Memory B cell (primary cell): ENCODE results near the gene AK9.
"Not testable (repeated sequence)": the region's sequence is repeated elsewhere in the genome, so short reads cannot be mapped to it uniquely, and the experiment has no call there.

Experiments
- ATAC-seq: fragments of 150-1000 bp; cut with Tn5 transposase; 2 replicates; pipeline ENCODE4 v1.10.0; 2021; ENCODE audit warnings: low read depth, mild to moderate bottlenecking, moderate library complexity
- DNase-seq, 2 donors: peaks; one replicate each; pipeline ENCODE4 v3.0.0; 2022; ENCODE audit warnings: low spot score in 2 of 2
- H3K27ac Mint-ChIP-seq: one replicate; pipeline ENCODE4 v1.8.0; 2022; ENCODE audit warnings: mild to moderate bottlenecking, moderate library complexity, mixed read lengths
- H3K27me3 Mint-ChIP-seq: one replicate; pipeline ENCODE4 v1.8.0; 2022; ENCODE audit warnings: mixed read lengths
- H3K36me3 Mint-ChIP-seq: one replicate; pipeline ENCODE4 v1.8.0; 2022; ENCODE audit warnings: mild to moderate bottlenecking, mixed read lengths
- H3K4me1 Mint-ChIP-seq: one replicate; pipeline ENCODE4 v1.8.0; 2022; ENCODE audit warnings: mixed read lengths
- H3K4me3 Mint-ChIP-seq: one replicate; pipeline ENCODE4 v1.8.0; 2022; ENCODE audit warnings: mild to moderate bottlenecking, moderate library complexity, mixed read lengths
- H3K9me3 Mint-ChIP-seq: one replicate; pipeline ENCODE4 v1.8.0; 2022; ENCODE audit warnings: mixed read lengths

AK9 gene

DNA sequence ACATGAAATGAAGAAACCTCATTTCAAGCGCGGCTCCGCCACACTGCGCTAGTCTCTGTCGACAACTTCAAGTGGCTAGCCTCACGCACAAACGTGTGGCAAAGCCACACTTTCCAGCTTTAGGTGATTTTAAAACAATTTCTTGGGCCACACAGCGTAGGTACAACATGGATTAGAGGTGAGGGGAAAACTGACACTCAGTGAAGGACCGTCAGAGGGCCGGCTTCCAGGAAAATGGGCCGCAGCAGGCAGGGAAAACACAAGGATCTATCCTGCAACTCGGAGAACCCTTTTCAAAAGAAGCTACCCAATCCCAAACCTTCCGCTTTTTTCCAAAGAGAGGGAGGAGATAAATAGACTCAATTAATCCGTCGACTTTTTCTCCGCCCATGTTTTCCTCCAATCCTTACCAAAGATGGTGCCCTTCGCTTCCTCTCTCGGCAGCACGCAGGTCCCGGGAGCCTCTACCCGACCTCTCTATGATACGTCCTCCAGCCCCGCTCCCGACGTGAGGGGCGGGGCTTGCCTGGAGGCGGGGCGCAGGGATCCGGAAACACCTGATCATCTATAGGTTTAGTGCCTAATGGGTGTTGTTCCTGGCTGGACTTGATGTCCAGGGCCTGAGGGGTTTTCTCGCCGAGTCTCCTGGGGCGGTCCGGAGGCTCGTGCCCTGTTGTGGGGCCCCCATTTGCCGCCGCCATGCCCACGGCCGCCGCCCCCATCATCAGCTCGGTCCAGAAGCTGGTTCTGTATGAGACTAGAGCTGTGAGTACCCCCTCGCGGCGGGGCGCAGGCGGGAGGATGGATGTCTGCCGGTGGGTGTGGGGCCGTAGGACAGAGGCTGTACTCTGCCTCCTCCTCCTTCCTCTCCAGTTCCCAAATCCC is at the start of gene AK9, which contains the start of gene FIG4:
Gene AK9, minus strand, starts transcription at position 466 of the 885 bp plus-strand sequence. CDS start 15,457 bp downstream, outside the sequence.
Gene FIG4, plus strand, starts transcription at position 560 of the 885 bp plus-strand sequence. Its CDS starts 140 bp downstream, at position 700.
- peak within 1 kb of the TSS; percentile 89 for H3K27ac Mint-ChIP-seq
- peak; percentile 85 for ATAC-seq
- peak; percentile 67 to 81 for DNase-seq
- H3K9me3 Mint-ChIP-seq = no peaks in the 10 kb centered on the region
- H3K4me1 Mint-ChIP-seq = peaks cover 23% of the 10 kb centered on the region
- no peaks in the 10 kb centered on the region for H3K27me3 Mint-ChIP-seq
- H3K36me3 Mint-ChIP-seq = peaks cover 4% of the 10 kb centered on the region
- H3K4me3 Mint-ChIP-seq = peak within 1 kb of the TSS; percentile 93

DNA sequence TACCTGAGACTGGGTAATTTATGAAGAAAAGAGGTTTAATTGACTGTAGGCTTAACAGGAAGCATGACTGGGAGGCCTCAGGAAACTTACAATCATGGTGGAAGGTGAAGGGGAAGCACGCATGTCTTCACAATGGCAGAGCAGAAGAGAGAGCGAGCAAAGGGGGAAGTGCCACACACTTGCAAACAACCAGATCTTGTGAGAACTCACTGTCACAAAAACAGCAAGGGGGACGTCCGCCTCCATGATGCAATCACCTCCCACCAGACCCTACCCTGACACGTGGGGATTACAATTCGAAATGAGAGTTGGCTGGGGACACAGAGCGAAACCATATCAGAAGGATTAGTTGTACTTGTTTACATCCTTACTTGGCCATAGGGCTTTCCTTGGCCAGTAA is 49.8 kb upstream of the AK9 start:
- peak overlapping the region; percentile 29 for H3K27ac Mint-ChIP-seq
- no peak for DNase-seq
- peaks cover 3% of the 10 kb centered on the region for H3K9me3 Mint-ChIP-seq
- peaks cover 11% of the 10 kb centered on the region for H3K4me1 Mint-ChIP-seq
- H3K27me3 Mint-ChIP-seq = no peaks in the 10 kb centered on the region
- no peak overlapping the region for H3K4me3 Mint-ChIP-seq
- no peak for ATAC-seq
- peaks cover 58% of the 10 kb centered on the region for H3K36me3 Mint-ChIP-seq

DNA sequence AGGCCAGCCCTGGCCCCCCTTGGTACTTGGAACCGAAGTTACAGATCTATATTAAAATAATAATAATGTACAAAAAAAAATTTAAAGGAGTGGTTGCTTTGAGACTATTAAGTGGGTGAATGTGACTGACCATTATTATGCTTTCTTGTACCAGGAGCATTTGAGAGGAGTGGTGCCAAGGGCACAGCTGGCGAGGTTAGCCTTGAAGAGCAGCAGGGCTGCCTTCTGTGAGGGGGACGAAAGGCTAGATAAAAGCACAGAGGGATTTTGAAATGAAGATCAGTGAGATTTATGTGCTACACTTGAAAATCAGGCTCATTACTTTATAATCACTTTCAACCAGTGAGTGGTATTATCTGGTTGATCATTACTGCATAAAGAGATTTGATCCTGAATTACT is 48.7 kb upstream of the AK9 start:
- Mint-ChIP-seq H3K4me1 (peaks cover 11% of the 10 kb centered on the region), H3K36me3 (peaks cover 55% of the 10 kb centered on the region), H3K9me3 (peaks cover 3% of the 10 kb centered on the region), H3K27me3 (no peaks in the 10 kb centered on the region), H3K4me3 (no peak overlapping the region), H3K27ac (no peak overlapping the region)
- DNase-seq (no peak), ATAC-seq (no peak)

DNA sequence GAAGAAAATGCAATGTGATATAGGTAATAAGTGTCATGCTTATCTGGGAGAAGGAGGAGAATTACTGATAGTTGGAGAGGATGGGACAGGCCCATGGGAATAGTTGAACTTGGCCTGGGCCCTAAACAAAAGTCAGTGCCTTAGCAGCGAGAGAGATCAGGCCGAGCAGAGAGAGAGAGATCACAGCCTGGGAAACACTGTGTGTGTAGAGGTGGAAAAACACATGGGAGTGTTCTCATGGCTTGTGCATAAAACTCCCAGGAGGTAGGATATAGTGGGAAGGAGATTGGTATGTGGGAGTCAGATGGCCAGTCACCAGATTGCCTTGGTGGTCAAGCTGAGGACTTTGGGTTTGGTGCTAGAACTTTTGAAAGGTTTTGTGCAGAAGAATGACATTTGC is 47.7 kb upstream of the AK9 start:
- Mint-ChIP-seq H3K9me3 (peaks cover 3% of the 10 kb centered on the region), H3K36me3 (peaks cover 49% of the 10 kb centered on the region), H3K4me3 (no peak overlapping the region), H3K4me1 (peaks cover 10% of the 10 kb centered on the region), H3K27ac (peak overlapping the region; percentile 10), H3K27me3 (no peaks in the 10 kb centered on the region)
- ATAC-seq = no peak
- no peak for DNase-seq

DNA sequence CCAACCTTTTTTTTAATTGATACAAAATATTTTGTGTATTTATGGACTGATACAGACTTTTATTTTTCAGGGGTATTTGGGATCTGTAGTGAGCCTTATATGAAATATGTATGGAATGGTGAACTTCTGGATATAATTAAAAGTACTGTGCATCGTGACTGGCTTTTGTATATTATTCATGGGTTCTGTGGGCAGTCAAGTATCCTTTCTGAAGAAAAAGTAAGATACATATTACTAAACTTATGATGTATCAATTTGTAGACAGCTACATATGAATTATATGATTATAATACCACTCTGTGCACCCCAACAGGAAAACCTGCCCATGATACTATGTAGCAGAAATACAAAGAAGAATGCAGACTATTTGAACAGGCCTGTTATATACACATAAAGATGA is 47.3 kb upstream of the AK9 start:
- H3K4me1 Mint-ChIP-seq = peaks cover 7% of the 10 kb centered on the region
- H3K4me3 Mint-ChIP-seq = no peak overlapping the region
- H3K27ac Mint-ChIP-seq = no peak overlapping the region
- H3K9me3 Mint-ChIP-seq = peaks cover 3% of the 10 kb centered on the region
- DNase-seq (no peak), ATAC-seq (no peak)
- H3K36me3 Mint-ChIP-seq = peaks cover 49% of the 10 kb centered on the region
- H3K27me3 Mint-ChIP-seq = no peaks in the 10 kb centered on the region

DNA sequence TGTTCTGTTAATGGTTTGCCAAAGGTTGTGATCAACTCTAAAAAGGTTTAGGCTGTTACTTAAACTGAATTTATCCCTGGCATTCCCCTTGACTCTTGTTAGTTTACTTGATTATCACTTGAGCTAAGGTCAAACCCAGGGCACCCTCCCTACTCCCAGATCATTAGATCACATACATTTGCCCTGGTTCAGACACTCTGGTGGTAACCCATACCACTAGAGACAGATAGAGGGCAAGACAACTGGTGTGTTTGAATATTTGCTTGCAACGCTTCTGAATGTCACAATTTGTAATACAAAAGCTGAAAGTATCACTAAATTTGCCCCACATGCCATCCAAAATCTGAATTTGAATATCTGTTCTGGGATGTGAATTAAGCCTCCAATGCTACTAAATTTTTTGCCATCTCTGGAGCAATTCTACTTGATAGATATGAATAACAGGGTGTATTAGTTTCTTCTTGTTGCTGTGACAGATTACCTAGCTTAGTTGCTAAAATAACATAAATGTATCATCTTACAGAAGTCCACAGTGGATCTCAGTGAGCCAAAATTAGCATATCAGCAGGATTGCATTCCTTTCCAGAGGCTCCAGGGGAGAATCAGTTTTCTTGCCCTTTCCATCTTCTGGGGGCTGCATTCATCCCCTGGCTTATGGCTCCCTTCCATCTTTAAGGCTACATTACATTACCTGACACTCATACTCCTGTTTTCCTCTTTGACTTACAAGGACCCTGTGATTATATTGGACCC is 45.4 kb upstream of the AK9 start:
- Mint-ChIP-seq H3K27ac (no peak overlapping the region), H3K27me3 (no peaks in the 10 kb centered on the region), H3K36me3 (peaks cover 49% of the 10 kb centered on the region), H3K9me3 (peaks cover 3% of the 10 kb centered on the region), H3K4me1 (peaks cover 3% of the 10 kb centered on the region), H3K4me3 (no peak overlapping the region)
- ATAC-seq (no peak), DNase-seq (no peak)

DNA sequence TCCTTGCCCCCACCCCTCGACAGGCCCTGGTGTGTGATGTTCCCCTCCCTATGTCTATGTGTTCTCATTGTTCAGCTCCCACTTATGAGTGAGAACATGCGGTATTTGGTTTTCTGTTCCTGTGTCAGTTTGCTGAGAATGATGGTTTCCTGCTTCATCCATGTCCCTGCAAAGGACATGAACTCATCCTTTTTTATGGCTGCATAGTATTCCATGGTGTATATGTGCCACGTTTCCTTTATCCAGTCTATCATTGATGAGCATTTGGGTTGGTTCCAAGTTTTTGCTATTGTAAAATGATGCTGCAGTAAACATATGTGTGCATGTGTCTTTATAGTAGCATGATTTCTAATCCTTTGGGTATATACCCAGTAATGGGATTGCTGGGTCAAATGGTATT is 34.2 kb upstream of the AK9 start:
- not testable (repeated sequence) for H3K27ac Mint-ChIP-seq, H3K9me3 Mint-ChIP-seq, H3K4me3 Mint-ChIP-seq, ATAC-seq, H3K4me1 Mint-ChIP-seq, DNase-seq, H3K27me3 Mint-ChIP-seq
- peaks cover 56% of the 10 kb centered on the region for H3K36me3 Mint-ChIP-seq

DNA sequence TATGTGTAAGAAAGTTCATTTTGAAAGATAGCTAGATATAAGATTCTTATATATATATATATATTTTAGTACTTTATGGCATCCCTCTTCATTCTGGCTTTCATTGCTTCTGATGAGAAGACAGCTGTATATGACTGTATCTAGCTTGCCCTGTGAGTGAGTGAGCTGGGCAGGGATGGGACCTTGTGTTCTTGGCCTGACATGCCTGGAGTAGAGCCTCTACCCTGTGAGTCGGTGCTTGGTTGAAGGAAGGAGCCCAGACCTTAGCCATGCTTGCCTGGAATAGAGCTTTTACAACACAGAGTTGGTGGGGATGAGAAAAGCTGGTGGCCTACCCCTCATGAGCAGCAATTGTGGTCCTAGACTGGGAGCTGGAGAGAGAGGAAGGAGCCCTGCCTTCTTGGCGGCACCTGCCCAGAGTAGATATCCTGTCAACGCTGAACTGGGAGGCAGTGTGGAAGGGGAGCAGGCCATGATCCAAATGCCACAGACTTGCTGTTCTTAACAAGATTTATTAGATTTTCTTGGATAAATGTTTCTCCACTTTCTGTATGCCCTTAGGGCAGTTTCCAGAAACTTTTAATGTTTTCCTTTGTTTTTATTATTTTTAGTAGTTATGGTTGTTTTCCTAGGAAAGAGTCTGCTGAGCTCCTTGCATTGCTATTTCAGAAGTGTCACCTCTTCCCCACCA is 31.7 kb upstream of the AK9 start:
- peaks cover 56% of the 10 kb centered on the region for H3K36me3 Mint-ChIP-seq
- H3K27me3 Mint-ChIP-seq = no peaks in the 10 kb centered on the region
- H3K9me3 Mint-ChIP-seq = peaks cover 2% of the 10 kb centered on the region
- H3K4me3 Mint-ChIP-seq = no peak overlapping the region
- DNase-seq = no peak
- peaks cover 9% of the 10 kb centered on the region for H3K4me1 Mint-ChIP-seq
- ATAC-seq = no peak
- H3K27ac Mint-ChIP-seq = no peak overlapping the region

DNA sequence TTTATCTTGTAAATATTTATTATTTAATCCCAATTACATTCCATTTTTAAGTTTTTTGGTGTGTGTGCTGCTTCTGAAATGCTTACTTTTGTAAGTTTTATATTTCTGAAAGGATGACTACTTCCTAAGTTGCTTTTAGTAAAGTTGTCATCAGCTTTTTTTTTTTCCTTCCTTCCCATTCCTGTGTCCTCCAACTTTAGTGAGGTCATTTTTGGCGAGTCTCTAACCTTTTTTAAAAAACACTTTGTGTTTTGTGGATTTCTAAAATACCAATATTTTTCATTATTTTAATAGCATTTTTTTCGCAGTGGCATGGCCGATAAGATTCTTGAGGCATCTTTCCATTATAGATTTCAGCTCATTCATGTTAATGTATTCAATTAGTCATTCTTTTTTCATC is 31.0 kb upstream of the AK9 start:
- ATAC-seq = no peak
- DNase-seq = no peak
- no peak overlapping the region for H3K27ac Mint-ChIP-seq
- H3K9me3 Mint-ChIP-seq = peaks cover 2% of the 10 kb centered on the region
- H3K27me3 Mint-ChIP-seq = no peaks in the 10 kb centered on the region
- H3K36me3 Mint-ChIP-seq = peaks cover 56% of the 10 kb centered on the region
- no peak overlapping the region for H3K4me3 Mint-ChIP-seq
- H3K4me1 Mint-ChIP-seq = peaks cover 14% of the 10 kb centered on the region

DNA sequence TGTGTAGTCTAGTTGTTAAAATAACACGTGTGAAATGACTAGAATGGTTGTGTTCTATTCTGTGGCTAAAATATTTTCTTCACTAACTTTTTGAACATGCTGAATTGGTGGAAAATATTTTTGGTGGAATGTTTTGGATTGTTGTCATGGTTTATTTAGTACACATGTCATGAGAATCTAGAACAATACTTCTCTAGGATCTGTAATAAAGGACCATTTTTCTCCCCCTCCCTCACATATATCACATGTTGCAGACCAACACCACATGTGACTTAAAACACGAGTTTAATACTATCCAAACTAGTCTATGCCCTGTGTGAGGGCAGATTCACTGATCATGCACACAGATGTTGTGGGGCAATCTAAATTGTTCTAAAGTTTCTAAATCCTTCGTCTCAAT is 29.3 kb upstream of the AK9 start:
- Mint-ChIP-seq H3K4me3 (no peak overlapping the region), H3K36me3 (peaks cover 44% of the 10 kb centered on the region), H3K9me3 (peaks cover 2% of the 10 kb centered on the region), H3K27me3 (no peaks in the 10 kb centered on the region), H3K27ac (peak overlapping the region; percentile 72), H3K4me1 (peaks cover 14% of the 10 kb centered on the region)
- no peak for DNase-seq
- no peak for ATAC-seq

DNA sequence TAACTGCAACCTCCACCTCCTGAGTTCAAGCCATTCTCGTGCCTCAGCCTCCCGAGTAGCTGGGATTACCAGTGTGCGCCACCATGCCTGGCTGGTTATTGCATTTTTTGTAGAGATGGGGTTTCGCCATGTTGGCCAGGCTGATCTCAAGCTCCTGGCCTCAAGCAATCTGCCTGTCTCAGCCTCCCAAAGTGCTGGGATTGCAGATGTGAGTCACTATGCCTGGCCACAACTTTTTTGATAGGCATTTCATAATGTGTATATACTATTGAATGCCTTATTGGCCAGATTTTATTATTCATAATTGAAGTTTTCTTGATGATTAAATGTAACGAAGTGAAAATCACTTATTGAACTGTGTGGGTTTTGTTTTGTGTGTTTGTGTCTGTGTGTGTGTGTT is 28.0 kb upstream of the AK9 start:
- Mint-ChIP-seq H3K9me3 (no peaks in the 10 kb centered on the region), H3K36me3 (peaks cover 36% of the 10 kb centered on the region), H3K4me1 (peaks cover 15% of the 10 kb centered on the region), H3K4me3 (no peak overlapping the region), H3K27ac (no peak overlapping the region), H3K27me3 (no peaks in the 10 kb centered on the region)
- DNase-seq = no peak
- ATAC-seq = no peak

DNA sequence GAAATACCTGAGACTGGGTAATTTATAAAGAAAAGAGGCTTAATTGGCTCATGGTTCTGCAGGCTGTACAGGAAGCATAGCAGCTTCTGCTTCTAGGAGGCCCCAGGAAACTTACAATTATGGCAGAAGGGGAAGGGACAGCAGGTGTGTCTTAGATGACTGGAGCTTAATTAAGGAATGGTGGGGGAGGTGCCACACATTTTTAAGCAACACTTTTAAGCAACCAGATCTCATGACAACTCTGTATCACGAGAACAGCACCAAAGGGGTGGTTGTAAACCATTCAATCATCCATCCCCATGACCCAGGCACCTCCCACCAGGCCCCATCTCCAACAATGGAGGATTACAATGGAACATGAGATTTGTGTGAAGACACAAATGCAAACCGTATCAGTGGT is 27.0 kb upstream of the AK9 start:
- no peak overlapping the region for H3K27ac Mint-ChIP-seq
- H3K27me3 Mint-ChIP-seq = no peaks in the 10 kb centered on the region
- ATAC-seq (no peak), DNase-seq (no peak)
- no peak overlapping the region for H3K4me3 Mint-ChIP-seq
- peaks cover 17% of the 10 kb centered on the region for H3K4me1 Mint-ChIP-seq
- no peaks in the 10 kb centered on the region for H3K9me3 Mint-ChIP-seq
- H3K36me3 Mint-ChIP-seq = peaks cover 31% of the 10 kb centered on the region

DNA sequence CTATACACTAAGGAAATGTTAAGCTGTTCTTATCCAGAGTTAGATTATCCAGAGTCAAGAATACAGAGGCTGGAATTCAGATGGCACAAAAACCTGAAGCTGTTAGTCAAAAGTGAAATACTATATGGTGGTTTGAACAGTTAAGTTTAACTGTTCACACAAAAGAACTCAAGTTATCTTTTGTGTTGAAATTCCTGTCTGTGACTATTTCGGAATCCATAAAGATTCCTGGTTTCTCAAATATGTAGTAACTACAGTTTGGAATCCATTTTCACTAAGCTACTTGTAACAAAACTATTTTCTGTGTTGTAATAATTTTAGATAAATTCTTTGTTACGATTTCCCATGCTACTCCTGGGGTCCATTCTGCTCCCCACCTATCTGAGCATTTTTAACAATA is 24.6 kb upstream of the AK9 start:
- no peak overlapping the region for H3K27ac Mint-ChIP-seq
- peaks cover 28% of the 10 kb centered on the region for H3K36me3 Mint-ChIP-seq
- H3K4me1 Mint-ChIP-seq = peaks cover 21% of the 10 kb centered on the region
- ATAC-seq (no peak), DNase-seq (no peak)
- no peaks in the 10 kb centered on the region for H3K27me3 Mint-ChIP-seq
- H3K4me3 Mint-ChIP-seq = no peak overlapping the region
- H3K9me3 Mint-ChIP-seq = no peaks in the 10 kb centered on the region

DNA sequence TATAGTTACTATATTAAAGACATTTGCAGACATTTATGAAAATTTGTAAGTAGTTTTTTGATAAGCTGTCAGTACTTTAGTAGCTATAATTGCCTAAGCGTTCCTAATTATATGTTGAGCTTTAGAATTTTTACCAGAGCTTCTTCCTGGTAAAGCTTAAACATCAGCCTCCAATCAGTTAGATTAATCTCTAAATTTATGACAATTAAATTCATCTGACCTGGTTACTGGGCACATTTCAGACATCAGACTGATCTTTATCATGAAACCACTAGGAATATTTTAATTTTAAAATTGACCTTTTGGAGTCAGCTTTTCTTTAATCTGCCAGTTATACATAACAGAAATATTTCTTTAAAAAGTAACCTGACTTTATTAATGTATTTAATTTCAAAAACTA is 23.6 kb upstream of the AK9 start:
- Mint-ChIP-seq H3K9me3 (no peaks in the 10 kb centered on the region), H3K27ac (no peak overlapping the region), H3K27me3 (no peaks in the 10 kb centered on the region), H3K36me3 (peaks cover 32% of the 10 kb centered on the region), H3K4me3 (no peak overlapping the region), H3K4me1 (peaks cover 27% of the 10 kb centered on the region)
- ATAC-seq = no peak
- DNase-seq = no peak
